Measurements from ENCODE around the gene ATP11B. TPM values are rescaled to one million over a fixed set of nuclear protein-coding genes. Genes with fewer than 3 reads are reported as not detected.
"Not testable (repeated sequence)": the region's sequence is repeated elsewhere in the genome, so short reads cannot be mapped to it uniquely, and the experiment has no call there.

The ATP11B gene
- polyA plus RNA-seq, 3 donors = 9.5 to 16.3 (median 10.7) TPM

GRCh38 chr3:182818296-182818978 is 25.1 kb downstream of the ATP11B start:
- 83 to 87% (median 84%) methylated on average over 4 of the region's 4 CpGs for WGBS, 3 donors
- no peak overlapping the region for H3K27ac ChIP-seq (ENCODE audit: low read depth, low read length)

GRCh38 chr3:182821221-182821981 is 28.1 kb downstream of the ATP11B start:
- no peak overlapping the region for H3K27ac ChIP-seq (ENCODE audit: low read depth, low read length)

GRCh38 chr3:182822260-182822659 is 29.0 kb downstream of the ATP11B start:
- 95 to 98% (median 98%) methylated on average over 5 of the region's 5 CpGs for WGBS, 3 donors
- H3K27ac ChIP-seq (ENCODE audit: low read depth, low read length) = not testable (repeated sequence)

More at GRCh38 chr3:182821221-182821981, 28.1 kb downstream of the ATP11B start:
- 84 to 95% (median 91%) methylated on average over 4 of the region's 4 CpGs for whole genome bisulfite sequencing, 3 donors

GRCh38 chr3:182824957-182825356 is 31.7 kb downstream of the ATP11B start:
- no peak overlapping the region for H3K27ac ChIP-seq (ENCODE audit: low read depth, low read length)

GRCh38 chr3:182829761-182830405 is 36.6 kb downstream of the ATP11B start:
- 92 to 97% (median 94%) methylated on average over 4 of the region's 4 CpGs for WGBS, 3 donors
- H3K27ac ChIP-seq (ENCODE audit: low read depth, low read length) = no peak overlapping the region

- 33 to 37% (median 36%) methylated on average over 3 of the region's 3 CpGs for WGBS, 3 donors
- H3K27ac ChIP-seq (ENCODE audit: low read depth, low read length) = no peak overlapping the region
These were observed 44.7 kb downstream of the ATP11B start for GRCh38 chr3:182837855-182838454.

GRCh38 chr3:182843478-182843877 is 50.2 kb downstream of the ATP11B start:
- no peak overlapping the region for H3K27ac ChIP-seq (ENCODE audit: low read depth, low read length)
- WGBS, 3 donors = 66 to 95% (median 89%) methylated on average over 4 of the region's 4 CpGs

- H3K27ac ChIP-seq (ENCODE audit: low read depth, low read length) = no peak overlapping the region
These were observed 55.6 kb downstream of the ATP11B start for GRCh38 chr3:182848906-182849305.

GRCh38 chr3:182855076-182855475 is 61.8 kb downstream of the ATP11B start:
- H3K27ac ChIP-seq (ENCODE audit: low read depth, low read length) = no peak overlapping the region

GRCh38 chr3:182861348-182861747 is 68.0 kb downstream of the ATP11B start:
- H3K27ac ChIP-seq (ENCODE audit: low read depth, low read length) = no peak overlapping the region
- WGBS, 3 donors = 96 to 99% (median 96%) methylated on average over 1 of the region's 1 CpG

GRCh38 chr3:182862159-182862860 is 69.0 kb downstream of the ATP11B start:
- H3K27ac ChIP-seq (ENCODE audit: low read depth, low read length) = no peak overlapping the region
- 95 to 97% (median 96%) methylated on average over 3 of the region's 3 CpGs for WGBS, 3 donors

GRCh38 chr3:182869059-182869458 is 75.8 kb downstream of the ATP11B start:
- 95 to 100% (median 96%) methylated on average over 1 of the region's 1 CpG for WGBS, 3 donors

GRCh38 chr3:182870917-182871316 is 77.6 kb downstream of the ATP11B start:
- 94 to 100% (median 96%) methylated on average over 3 of the region's 3 CpGs for WGBS, 3 donors
- not testable (repeated sequence) for H3K27ac ChIP-seq (ENCODE audit: low read depth, low read length)

More at GRCh38 chr3:182869059-182869458, 75.8 kb downstream of the ATP11B start:
- no peak overlapping the region for H3K27ac ChIP-seq (ENCODE audit: low read depth, low read length)

- no peak overlapping the region for H3K27ac ChIP-seq (ENCODE audit: low read depth, low read length)
- 96 to 100% (median 100%) methylated on average over 1 of the region's 1 CpG for WGBS, 3 donors
These were observed 85.8 kb downstream of the ATP11B start for GRCh38 chr3:182879031-182879611.

GRCh38 chr3:182886497-182886896 is 93.2 kb downstream of the ATP11B start:
- no peak overlapping the region for H3K27ac ChIP-seq (ENCODE audit: low read depth, low read length)

- WGBS, 3 donors = 83 to 92% (median 87%) methylated on average over 3 of the region's 3 CpGs
- no peak overlapping the region for H3K27ac ChIP-seq (ENCODE audit: low read depth, low read length)
These were observed 96.8 kb downstream of the ATP11B start for GRCh38 chr3:182889948-182890629.

GRCh38 chr3:182891364-182891763 is 98.1 kb downstream of the ATP11B start:
- 96 to 98% (median 97%) methylated on average over 1 of the region's 1 CpG for WGBS, 3 donors
- H3K27ac ChIP-seq (ENCODE audit: low read depth, low read length) = no peak overlapping the region

- 91 to 98% (median 93%) methylated on average over 4 of the region's 4 CpGs for WGBS, 3 donors
These were observed 98.9 kb downstream of the ATP11B start for GRCh38 chr3:182892226-182892625.

More at GRCh38 chr3:182892226-182892625, 98.9 kb downstream of the ATP11B start:
- no peak overlapping the region for H3K27ac ChIP-seq (ENCODE audit: low read depth, low read length)

Data from adipose tissue (tissue), 3 donors.